HFFc6 (cell line): Measurements from ENCODE around the gene LRRC30. TPM values are rescaled to one million over a fixed set of nuclear protein-coding genes. Genes with fewer than 3 reads are reported as not detected.
"Not testable (repeated sequence)": the region's sequence is repeated elsewhere in the genome, so short reads cannot be mapped to it uniquely, and the experiment has no call there.

Experiments used
- DNase-seq: peaks from one replicate; pipeline ENCODE4 v3.0.0-alpha.2; 2018
- H3K27ac Mint-ChIP-seq: 2 replicates; pipeline ENCODE4 v1.8.0; 2020; ENCODE audit warnings: mild to moderate bottlenecking, mixed read lengths
- H3K27me3 Mint-ChIP-seq: 2 replicates; pipeline ENCODE4 v1.8.0; 2021; ENCODE audit warnings: mild to moderate bottlenecking, moderate library complexity, mixed read lengths; ENCODE audit not compliant: insufficient read depth
- H3K36me3 Mint-ChIP-seq: 2 replicates; pipeline ENCODE4 v1.8.0; 2021; ENCODE audit warnings: low read depth, mixed read lengths
- H3K4me1 Mint-ChIP-seq: 2 replicates; pipeline ENCODE4 v1.8.0; 2020; ENCODE audit warnings: low read depth, mixed read lengths
- H3K4me3 Mint-ChIP-seq: 2 replicates; pipeline ENCODE4 v1.8.0; 2020; ENCODE audit warnings: mild to moderate bottlenecking, moderate library complexity, mixed read lengths
- H3K9me3 Mint-ChIP-seq: 2 replicates; pipeline ENCODE4 v1.8.0; 2020; ENCODE audit warnings: mild to moderate bottlenecking, mixed read lengths
- total RNA-seq, 6 experiments: library from RNA; stranded (reverse); fragmentation: NEBNext Ultra II Directional; extraction: Animal tissue kit (Norgen Biotek cat#: 25700); gene quantifications; 2 replicates in 1 of 6; 3 replicates in 5 of 6; pipeline ENCODE4 v1.2.3, GENCODE V29; 2021
- TF ChIP-seq, protein P1 (sequence below): fragments of 200-600 bp; sonication (generic); IDR thresholded peaks from 2 replicates; pipeline ENCODE4 v1.5.0; 2021; ENCODE audit warnings: antibody characterized with exemption, mild to moderate bottlenecking

Gene LRRC30
- total RNA-seq, 6 experiments from 2014 or later: not detected

DNA sequence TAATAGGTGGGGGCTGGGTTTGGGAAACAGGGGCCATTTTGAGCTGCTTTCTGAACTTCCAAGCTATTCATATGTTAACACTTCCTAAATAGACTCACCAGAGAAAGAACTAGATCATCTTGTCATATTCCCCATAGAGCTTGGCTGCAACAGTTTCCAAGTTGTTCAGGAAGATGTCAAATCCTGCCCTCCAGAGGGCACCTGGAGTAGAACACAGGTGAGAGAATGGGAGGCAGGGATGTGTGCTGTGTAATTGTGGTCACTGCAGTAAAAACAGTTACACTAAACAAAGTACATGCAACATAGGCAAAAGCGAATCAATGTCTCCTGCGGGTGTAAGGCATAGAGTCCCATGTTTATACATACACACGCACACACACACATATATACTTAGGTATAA, 34.5 kb upstream of the LRRC30 start:
- no peak overlapping the region for H3K4me3 Mint-ChIP-seq
- no peaks in the 10 kb centered on the region for H3K9me3 Mint-ChIP-seq

DNA sequence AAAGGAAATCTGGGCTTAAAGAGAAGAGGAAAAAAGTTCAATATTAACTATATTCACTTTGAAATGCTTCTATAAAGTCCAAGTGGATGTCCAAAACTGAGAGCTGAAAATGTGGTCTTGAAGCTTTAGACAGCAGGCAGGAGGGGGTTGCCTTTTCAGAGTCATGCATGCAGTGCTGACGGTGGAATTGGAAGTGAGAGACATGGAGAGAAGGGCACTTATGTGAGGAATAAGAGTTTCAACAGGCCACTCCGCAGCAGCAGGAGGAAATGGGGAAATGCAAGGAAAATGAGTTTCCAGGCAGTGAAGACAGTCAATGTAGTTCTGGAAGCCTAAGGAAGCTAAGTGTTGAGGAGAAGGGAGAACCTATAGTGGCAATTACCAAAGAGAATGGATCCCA, 33.0 kb upstream of the LRRC30 start:
- H3K4me1 Mint-ChIP-seq: no peaks in the 10 kb centered on the region
- H3K9me3 Mint-ChIP-seq: no peaks in the 10 kb centered on the region
- peaks cover 8% of the 10 kb centered on the region for H3K27me3 Mint-ChIP-seq
- TF ChIP-seq, protein P1, sequence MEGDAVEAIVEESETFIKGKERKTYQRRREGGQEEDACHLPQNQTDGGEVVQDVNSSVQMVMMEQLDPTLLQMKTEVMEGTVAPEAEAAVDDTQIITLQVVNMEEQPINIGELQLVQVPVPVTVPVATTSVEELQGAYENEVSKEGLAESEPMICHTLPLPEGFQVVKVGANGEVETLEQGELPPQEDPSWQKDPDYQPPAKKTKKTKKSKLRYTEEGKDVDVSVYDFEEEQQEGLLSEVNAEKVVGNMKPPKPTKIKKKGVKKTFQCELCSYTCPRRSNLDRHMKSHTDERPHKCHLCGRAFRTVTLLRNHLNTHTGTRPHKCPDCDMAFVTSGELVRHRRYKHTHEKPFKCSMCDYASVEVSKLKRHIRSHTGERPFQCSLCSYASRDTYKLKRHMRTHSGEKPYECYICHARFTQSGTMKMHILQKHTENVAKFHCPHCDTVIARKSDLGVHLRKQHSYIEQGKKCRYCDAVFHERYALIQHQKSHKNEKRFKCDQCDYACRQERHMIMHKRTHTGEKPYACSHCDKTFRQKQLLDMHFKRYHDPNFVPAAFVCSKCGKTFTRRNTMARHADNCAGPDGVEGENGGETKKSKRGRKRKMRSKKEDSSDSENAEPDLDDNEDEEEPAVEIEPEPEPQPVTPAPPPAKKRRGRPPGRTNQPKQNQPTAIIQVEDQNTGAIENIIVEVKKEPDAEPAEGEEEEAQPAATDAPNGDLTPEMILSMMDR: no peak
- H3K36me3 Mint-ChIP-seq: no peaks in the 10 kb centered on the region
- no peak for DNase-seq
- no peak overlapping the region for H3K27ac Mint-ChIP-seq
- no peak overlapping the region for H3K4me3 Mint-ChIP-seq

More for the DNA sequence above, 34.5 kb upstream of the LRRC30 start:
- Mint-ChIP-seq H3K36me3 (no peaks in the 10 kb centered on the region), H3K4me1 (no peaks in the 10 kb centered on the region), H3K27ac (no peak overlapping the region), H3K27me3 (peaks cover 10% of the 10 kb centered on the region)
- DNase-seq: no peak
- TF ChIP-seq, protein P1: no peak

DNA sequence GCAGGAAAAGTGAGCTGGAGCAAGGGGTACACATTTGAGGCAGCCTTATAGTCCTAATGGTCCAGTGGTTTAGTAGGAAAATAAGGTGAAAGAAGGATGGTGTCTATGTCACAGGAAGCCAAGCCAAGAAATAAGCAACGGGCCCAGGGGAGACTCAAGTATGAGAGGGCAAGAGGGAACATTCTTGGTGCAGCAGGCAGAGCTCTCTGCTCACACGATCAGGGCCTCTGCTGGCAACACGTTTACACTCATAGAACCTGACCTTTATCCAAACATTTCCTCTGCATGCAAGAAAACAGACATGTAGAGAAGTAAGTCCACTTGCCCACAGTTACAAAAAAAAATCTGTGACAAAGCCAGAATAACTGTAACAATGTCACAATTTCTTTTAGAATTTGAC, 32.6 kb upstream of the LRRC30 start:
- H3K36me3 Mint-ChIP-seq: no peaks in the 10 kb centered on the region
- DNase-seq: no peak
- no peaks in the 10 kb centered on the region for H3K4me1 Mint-ChIP-seq
- no peaks in the 10 kb centered on the region for H3K9me3 Mint-ChIP-seq
- no peak overlapping the region for H3K27ac Mint-ChIP-seq
- H3K4me3 Mint-ChIP-seq: no peak overlapping the region
- TF ChIP-seq, protein P1: no peak
- peaks cover 8% of the 10 kb centered on the region for H3K27me3 Mint-ChIP-seq

DNA sequence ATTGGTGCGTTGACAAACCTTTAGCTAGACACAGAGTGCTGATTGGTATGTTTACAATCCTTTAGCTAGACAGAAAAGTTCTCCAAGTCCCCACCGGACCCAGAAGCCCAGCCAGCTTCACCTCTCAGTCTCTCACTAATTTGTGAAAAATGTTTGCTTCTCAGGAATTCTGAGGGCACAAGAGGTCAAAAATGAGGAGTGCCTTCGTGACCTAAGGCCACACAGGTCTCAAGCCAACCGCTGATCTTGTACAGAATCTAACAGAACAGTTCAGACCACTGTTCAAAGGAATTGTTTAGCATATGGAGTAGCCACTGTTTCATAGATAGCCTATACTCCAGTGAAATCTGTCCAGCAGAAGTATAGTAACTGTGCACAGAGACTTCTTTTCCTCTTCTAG, 29.8 kb upstream of the LRRC30 start:
- H3K4me1 Mint-ChIP-seq: no peaks in the 10 kb centered on the region
- no peaks in the 10 kb centered on the region for H3K36me3 Mint-ChIP-seq
- H3K27ac Mint-ChIP-seq: no peak overlapping the region
- no peak for DNase-seq
- H3K4me3 Mint-ChIP-seq: no peak overlapping the region
- H3K27me3 Mint-ChIP-seq: peaks cover 6% of the 10 kb centered on the region
- TF ChIP-seq, protein P1: no peak
- H3K9me3 Mint-ChIP-seq: no peaks in the 10 kb centered on the region

DNA sequence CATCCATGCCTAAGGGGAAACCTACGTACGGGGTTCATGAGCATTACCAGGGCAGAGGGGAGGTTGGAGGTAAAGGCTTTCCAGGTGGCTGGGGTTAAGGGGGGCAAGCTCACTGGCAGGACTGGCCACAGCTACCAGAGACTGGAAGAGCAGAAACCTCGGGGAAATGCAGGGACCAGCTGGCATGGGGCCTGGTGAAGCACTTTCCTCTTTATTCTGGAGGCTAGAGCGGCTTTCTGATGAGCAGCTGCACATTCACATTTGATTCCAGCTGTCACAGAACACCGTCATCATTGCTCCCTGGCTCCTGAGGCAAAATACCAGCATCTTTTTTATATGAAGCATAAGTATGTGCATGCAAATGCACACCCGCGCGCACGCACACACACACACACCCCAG, 28.7 kb upstream of the LRRC30 start:
- TF ChIP-seq, protein P1: no peak
- Mint-ChIP-seq H3K27ac (no peak overlapping the region), H3K4me1 (no peaks in the 10 kb centered on the region), H3K27me3 (peaks cover 3% of the 10 kb centered on the region), H3K4me3 (no peak overlapping the region), H3K36me3 (no peaks in the 10 kb centered on the region), H3K9me3 (no peaks in the 10 kb centered on the region)
- no peak for DNase-seq

DNA sequence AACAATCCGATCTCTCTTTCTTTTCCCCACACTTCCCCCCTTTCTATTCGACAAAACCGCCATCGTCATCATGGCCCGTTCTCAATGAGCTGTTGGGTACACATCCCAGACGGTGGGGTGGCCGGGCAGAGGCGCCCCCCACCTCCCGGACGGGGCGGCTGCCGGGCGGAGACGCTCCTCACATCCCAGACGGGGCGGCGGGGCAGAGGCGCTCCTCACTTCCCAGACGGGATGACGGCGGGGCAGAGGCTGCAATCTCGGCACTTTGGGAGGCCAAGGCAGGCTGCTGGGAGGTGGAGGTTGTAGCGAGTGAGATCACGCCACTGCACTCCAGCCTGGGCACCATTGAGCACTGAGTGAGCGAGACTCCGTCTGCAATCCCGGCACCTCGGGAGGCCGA, 27.3 kb upstream of the LRRC30 start:
- not testable (repeated sequence) for H3K27me3 Mint-ChIP-seq, H3K27ac Mint-ChIP-seq, H3K36me3 Mint-ChIP-seq, H3K4me1 Mint-ChIP-seq, H3K4me3 Mint-ChIP-seq, H3K9me3 Mint-ChIP-seq, DNase-seq
